Raji (cell line): ENCODE data around the gene HSPB1.

Experiments used
- POLR2A ChIP-seq: IDR thresholded peaks from 2 replicates; pipeline ENCODE4 v1.6.1; 2011; ENCODE audit warnings: low read depth, low read length, control low read depth; ENCODE audit not compliant: insufficient read depth

The HSPB1 gene

DNA sequence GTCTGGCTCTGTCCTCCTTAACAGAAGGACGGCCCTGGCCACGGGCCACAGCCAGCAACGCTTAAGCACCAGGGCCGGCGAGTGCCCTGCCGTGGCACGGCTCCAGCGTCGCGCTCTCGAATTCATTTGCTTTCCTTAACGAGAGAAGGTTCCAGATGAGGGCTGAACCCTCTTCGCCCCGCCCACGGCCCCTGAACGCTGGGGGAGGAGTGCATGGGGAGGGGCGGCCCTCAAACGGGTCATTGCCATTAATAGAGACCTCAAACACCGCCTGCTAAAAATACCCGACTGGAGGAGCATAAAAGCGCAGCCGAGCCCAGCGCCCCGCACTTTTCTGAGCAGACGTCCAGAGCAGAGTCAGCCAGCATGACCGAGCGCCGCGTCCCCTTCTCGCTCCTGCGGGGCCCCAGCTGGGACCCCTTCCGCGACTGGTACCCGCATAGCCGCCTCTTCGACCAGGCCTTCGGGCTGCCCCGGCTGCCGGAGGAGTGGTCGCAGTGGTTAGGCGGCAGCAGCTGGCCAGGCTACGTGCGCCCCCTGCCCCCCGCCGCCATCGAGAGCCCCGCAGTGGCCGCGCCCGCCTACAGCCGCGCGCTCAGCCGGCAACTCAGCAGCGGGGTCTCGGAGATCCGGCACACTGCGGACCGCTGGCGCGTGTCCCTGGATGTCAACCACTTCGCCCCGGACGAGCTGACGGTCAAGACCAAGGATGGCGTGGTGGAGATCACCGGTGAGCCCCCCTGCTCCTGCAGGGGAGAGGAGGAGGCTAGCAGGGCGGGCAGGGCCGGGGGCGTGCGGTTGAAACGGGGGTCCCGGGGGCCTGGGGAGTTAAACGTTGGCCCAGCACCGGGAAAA lies at the start of gene HSPB1:
Gene HSPB1, plus strand, starts transcription at position 327 of the 855 bp plus-strand sequence. Its CDS starts 40 bp downstream, at position 367.
- no peak for TF ChIP-seq POLR2A

GRCh38 chr7:76254781-76255180 lies 47.7 kb upstream of the HSPB1 start:
- no peak for TF ChIP-seq POLR2A

DNA sequence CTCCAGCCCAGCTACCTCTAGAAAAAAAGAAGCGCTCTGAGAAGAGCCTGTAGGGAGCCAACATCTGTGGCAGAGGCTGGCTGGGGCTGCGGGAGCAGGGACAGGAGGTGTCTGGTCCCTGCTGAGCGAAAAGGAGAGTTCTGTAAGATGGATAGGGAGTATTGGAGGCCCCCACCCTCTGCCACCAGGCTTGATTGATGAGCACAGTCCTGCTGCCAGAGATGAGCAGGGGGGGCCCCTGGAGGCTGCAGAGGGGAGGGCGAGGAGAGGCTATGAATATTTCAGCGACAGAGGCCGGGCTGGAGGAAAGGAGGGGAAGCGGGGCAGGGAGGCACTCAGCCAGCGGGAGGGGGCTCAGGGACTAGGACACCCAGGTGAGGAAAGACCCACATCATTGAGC lies 44.5 kb upstream of the HSPB1 start:
- TF ChIP-seq POLR2A = no peak

DNA sequence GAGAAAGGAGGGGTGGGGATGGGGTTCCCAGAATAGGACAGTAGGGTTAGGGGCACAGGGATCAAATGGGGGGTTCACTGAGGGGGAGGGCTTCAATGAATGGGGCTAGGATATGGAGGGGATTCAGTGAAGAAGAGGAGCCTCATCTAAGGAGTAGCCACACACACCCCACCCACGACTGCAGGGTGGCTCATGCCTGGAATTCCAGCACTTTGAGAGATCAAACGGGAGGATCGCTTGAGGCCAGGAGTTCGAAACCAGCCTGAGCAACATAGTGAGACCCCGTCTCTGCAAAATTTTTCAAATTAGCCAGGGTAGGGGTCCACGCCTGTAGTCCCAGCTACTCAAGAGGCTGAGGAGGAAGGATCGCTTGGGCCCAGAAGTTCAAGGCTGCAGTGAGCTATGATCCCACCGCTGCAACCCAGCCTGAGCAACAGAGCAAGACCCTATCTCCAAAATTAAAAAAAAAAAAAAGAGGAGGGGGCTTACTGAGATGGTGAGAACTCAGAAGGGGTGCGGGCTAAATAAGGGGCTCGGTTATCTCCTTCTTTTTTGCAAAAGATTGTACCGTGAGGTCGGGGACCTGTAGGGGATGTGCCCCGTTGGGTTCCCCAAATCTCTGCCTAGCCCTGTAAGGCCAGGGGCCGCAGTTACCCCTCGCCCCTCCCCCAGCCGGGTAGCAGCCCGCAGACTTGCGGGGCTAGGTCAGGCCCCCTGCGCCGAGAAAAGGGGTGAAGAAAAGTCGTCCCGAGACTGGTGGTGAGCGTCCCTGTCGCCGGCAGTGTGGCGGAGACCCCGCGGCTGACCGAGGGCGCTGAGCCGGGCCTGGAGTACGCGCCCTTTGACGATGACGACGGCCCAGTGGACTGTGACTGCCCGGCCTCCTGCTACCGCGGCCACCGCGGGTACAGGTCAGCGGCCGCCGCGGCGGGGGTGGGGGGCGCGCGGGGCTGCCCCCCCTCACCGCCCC lies 43.1 kb upstream of the HSPB1 start:
- no peak for TF ChIP-seq POLR2A

DNA sequence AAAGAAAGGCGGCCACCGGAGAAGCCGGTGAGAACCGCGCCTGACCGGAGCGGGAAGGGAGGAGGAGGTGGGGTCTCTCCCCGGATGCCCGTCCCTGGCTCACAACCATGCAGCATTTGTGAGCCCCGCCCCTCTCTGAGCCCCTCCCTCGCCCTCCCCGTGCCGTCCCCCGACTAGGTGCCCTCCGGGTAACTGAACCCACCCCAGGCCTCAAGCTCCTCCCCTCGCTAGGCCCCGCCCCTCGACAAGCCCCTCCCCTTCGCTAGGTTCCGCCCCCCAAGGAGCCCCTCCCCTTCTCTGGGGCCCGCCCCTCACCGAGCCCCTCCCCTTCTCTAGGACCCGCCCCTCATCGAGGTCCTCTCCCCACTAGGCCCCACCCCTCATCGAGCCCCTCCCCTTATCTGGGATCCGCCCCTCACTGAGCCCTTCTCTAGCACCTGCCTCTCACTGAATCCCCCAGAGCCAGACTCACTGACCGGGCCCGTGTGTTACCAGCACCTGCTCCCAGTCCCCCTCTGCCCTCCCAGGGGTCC lies 42.2 kb upstream of the HSPB1 start:
- no peak for TF ChIP-seq POLR2A

DNA sequence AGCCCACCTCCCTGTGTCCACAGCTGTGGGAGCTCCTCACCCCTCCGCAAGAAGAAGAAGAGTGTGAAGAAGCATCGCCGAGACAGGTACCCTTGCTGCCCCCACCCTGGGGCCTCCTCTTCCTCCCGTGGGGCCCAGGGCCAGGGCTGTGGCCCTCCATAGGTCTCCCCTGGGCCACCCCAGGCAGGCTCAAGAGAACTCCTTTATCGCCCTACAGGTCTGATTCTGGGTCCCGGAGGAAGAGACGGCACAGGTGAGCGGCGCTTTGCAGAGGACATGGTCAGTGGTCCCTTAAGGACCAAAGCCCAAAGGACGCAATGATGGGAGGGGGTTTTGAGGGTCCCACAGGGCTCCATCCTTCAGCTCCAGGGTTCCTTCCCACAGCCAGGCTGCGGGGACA lies 41.1 kb upstream of the HSPB1 start:
- TF ChIP-seq POLR2A = no peak

DNA sequence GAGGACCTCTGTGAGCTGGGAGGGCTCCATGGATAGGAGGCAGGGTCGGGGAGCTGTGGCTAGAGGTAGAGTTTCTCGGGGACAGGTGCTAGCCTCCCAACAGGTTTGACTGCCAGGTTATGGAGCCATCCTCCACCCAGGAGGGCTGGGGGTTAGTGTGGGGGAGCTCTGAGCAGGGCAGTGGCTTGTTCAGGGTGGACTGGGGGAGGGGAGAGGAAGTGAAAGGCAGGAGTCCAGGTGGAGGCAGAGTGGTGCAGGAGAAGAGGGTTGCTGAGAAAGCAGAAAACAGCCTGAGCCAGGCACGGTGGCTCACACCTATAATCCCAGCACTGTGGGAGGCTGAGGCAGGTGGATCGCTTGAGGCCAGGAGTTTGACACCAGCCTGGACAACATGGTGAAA lies 40.5 kb upstream of the HSPB1 start:
- TF ChIP-seq POLR2A = no peak

- TF ChIP-seq POLR2A = no peak
These were observed 39.6 kb upstream of the HSPB1 start for GRCh38 chr7:76262683-76263402.

DNA sequence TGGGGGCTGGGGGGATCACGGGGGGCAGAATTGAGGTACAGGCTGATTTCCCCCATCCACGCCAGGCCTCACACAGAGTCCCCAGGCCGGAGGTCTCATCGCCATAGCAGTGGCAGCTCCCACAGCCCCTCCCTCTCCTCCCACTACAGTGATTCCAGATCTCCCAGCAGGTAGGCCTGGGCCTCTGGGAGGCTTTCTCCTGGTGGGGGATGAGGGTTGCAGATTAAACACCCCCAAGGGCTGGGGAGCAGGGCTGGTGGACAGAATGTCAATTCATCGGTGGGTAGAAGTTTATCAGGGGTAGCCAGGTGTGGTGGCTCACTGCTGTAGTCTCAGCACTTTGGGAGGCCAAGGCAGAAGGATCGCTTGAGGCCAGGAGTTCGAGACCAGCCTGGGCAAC lies 37.2 kb upstream of the HSPB1 start:
- TF ChIP-seq POLR2A = no peak

GRCh38 chr7:76267107-76267893 lies 35.2 kb upstream of the HSPB1 start:
- no peak for TF ChIP-seq POLR2A

- TF ChIP-seq POLR2A = no peak
These were observed 34.6 kb upstream of the HSPB1 start for GRCh38 chr7:76267894-76268183.

GRCh38 chr7:76268376-76268775 lies 34.1 kb upstream of the HSPB1 start:
- TF ChIP-seq POLR2A = no peak

DNA sequence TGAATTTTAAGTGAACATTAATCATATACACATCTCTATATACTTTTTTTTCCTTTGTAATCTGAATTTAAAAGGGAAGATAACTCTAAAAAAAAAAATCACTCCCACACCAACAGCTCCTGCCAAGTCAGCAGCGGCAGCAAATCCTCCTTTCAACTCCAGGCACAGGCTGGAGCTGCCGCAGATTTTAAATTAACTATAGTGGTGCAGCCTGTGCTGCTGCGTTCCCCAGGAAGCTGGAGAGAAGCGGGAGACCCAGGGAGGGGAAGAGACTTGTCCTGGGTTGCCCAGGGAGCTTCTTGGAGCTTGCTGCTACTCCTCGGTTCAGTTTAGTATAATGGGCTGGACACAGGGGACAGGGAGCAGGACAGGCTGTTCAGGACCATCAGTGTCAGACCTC lies 32.6 kb upstream of the HSPB1 start:
- no peak for TF ChIP-seq POLR2A

GRCh38 chr7:76272142-76272541 lies 30.3 kb upstream of the HSPB1 start:
- no peak for TF ChIP-seq POLR2A
